GM19372 (cell line): Measurements from ENCODE around the gene CAMKV.
"Not testable (repeated sequence)": the region's sequence is repeated elsewhere in the genome, so short reads cannot be mapped to it uniquely, and the experiment has no call there.

Source experiments
- ATAC-seq: cut with Tn5 transposase; IDR thresholded peaks from one replicate; pipeline ENCODE4 v1.9.1; 2021; ENCODE audit warnings: mild to moderate bottlenecking, low read depth, moderate library complexity; ENCODE audit not compliant: unreplicated experiment

The CAMKV gene

GRCh38 chr3:49856181-49857005 is 13.3 kb downstream of the CAMKV start, which contains the start of gene TRAIP:
Gene TRAIP, minus strand, starts transcription at chr3:49856564. Its CDS starts 111 bp downstream, at chr3:49856453.
- peak; percentile 96 for ATAC-seq

GRCh38 chr3:49855662-49856061 is 14.0 kb downstream of the CAMKV start:
- ATAC-seq, result no peak

- no peak for ATAC-seq
Observed at GRCh38 chr3:49845694-49846093, 24.0 kb downstream of the CAMKV start.

- no peak for ATAC-seq
Observed at GRCh38 chr3:49844464-49845183, 25.1 kb downstream of the CAMKV start.

- no peak for ATAC-seq
Observed at GRCh38 chr3:49842843-49843517, 26.7 kb downstream of the CAMKV start.

GRCh38 chr3:49841806-49842205 is 27.9 kb downstream of the CAMKV start:
- ATAC-seq, result no peak

- ATAC-seq, result no peak
Observed at GRCh38 chr3:49841126-49841696, 28.5 kb downstream of the CAMKV start.

- ATAC-seq, result no peak
Observed at GRCh38 chr3:49840388-49840787, 29.3 kb downstream of the CAMKV start.

- no peak for ATAC-seq
Observed at GRCh38 chr3:49839193-49839809, 30.4 kb downstream of the CAMKV start.

GRCh38 chr3:49831341-49831740 is 38.4 kb downstream of the CAMKV start:
- ATAC-seq, result no peak

- no peak for ATAC-seq
Observed at GRCh38 chr3:49826016-49826415, 43.7 kb downstream of the CAMKV start.

- ATAC-seq, result not testable (repeated sequence)
Observed at GRCh38 chr3:49823131-49823530, 46.6 kb downstream of the CAMKV start.

- no peak for ATAC-seq
Observed at GRCh38 chr3:49813497-49814174, 56.1 kb downstream of the CAMKV start, which contains the start of gene UBA7. Gene UBA7, minus strand, starts transcription at chr3:49813953. Its CDS starts 166 bp downstream, at chr3:49813787.

GRCh38 chr3:49812916-49813496 is 56.7 kb downstream of the CAMKV start:
- no peak for ATAC-seq
